Right renal cortex interstitium (tissue), 3 donors: ENCODE data around the gene SLC1A6. TPM values are rescaled to one million over a fixed set of nuclear protein-coding genes. Genes with fewer than 3 reads are reported as not detected.
"Not testable (repeated sequence)": the region's sequence is repeated elsewhere in the genome, so short reads cannot be mapped to it uniquely, and the experiment has no call there.

Experiments
- DNase-seq, 3 donors: peaks; one replicate each; pipeline ENCODE4 v3.0.0-alpha.2; 2013; ENCODE audit warnings: low read depth in 3 of 3, low spot score in 2 of 3
- polyA plus RNA-seq, 3 donors: library from polyadenylated mRNA; unstranded; fragments of 120-200 nt; gene quantifications; one replicate each; pipeline ENCODE4 v1.2.1, GENCODE V29; 2013; ENCODE audit not compliant: insufficient read length in 3 of 3

SLC1A6 gene
- polyA plus RNA-seq, 3 donors = 0.39 to 0.51 (median 0.47) TPM

- DNase-seq = no peak
These were observed 20.4 kb downstream of the SLC1A6 start for GRCh38 chr19:14959263-14959662.

- no peak for DNase-seq
These were observed 22.2 kb downstream of the SLC1A6 start for GRCh38 chr19:14957464-14957863.

- DNase-seq = no peak
These were observed 25.5 kb downstream of the SLC1A6 start for GRCh38 chr19:14954071-14954655.

GRCh38 chr19:14952767-14953166, 26.9 kb downstream of the SLC1A6 start:
- no peak for DNase-seq

GRCh38 chr19:14950421-14950820, 29.2 kb downstream of the SLC1A6 start:
- DNase-seq = no peak

GRCh38 chr19:14949876-14950275, 29.8 kb downstream of the SLC1A6 start:
- no peak for DNase-seq

GRCh38 chr19:14949413-14949812, 30.3 kb downstream of the SLC1A6 start:
- DNase-seq = not testable (repeated sequence)

- DNase-seq = no peak
These were observed 35.2 kb downstream of the SLC1A6 start for GRCh38 chr19:14944456-14944855.

GRCh38 chr19:14943601-14944000, 36.1 kb downstream of the SLC1A6 start:
- DNase-seq = no peak

- no peak for DNase-seq
These were observed 38.5 kb downstream of the SLC1A6 start, which contains the start of gene OR7C2 for GRCh38 chr19:14941189-14941588. Gene OR7C2, plus strand, starts transcription at chr19:14941489. Its CDS starts 0 bp downstream, at chr19:14941489.

GRCh38 chr19:14940266-14940665, 39.4 kb downstream of the SLC1A6 start:
- DNase-seq = no peak

- no peak for DNase-seq
These were observed 46.2 kb downstream of the SLC1A6 start for GRCh38 chr19:14933506-14933905.

- no peak for DNase-seq
These were observed 62.8 kb downstream of the SLC1A6 start for GRCh38 chr19:14916848-14917247.

- no peak for DNase-seq
These were observed 64.5 kb downstream of the SLC1A6 start for GRCh38 chr19:14915116-14915515.

GRCh38 chr19:14906711-14907110, 73.0 kb downstream of the SLC1A6 start:
- no peak for DNase-seq

- no peak for DNase-seq
These were observed 77.9 kb downstream of the SLC1A6 start for GRCh38 chr19:14901675-14902260.

Other genes starting within 250 kb of the SLC1A6 start
- gene ADGRE2, start 201.3 kb downstream of the SLC1A6 start, polyA plus RNA-seq = under 1 TPM; 0.32 to 0.40 (median 0.40) TPM
- under 1 TPM in 2 of 3 donors, not detected in 1; 0.03 TPM for gene OR7A5, start 144.7 kb downstream of the SLC1A6 start, polyA plus RNA-seq
- gene OR7C1, start 144.7 kb downstream of the SLC1A6 start, polyA plus RNA-seq = under 1 TPM; 0.08 to 0.17 (median 0.10) TPM
- not detected for gene OR7A10, start 130.9 kb downstream of the SLC1A6 start, polyA plus RNA-seq
- gene OR7A17, start 93.7 kb downstream of the SLC1A6 start, polyA plus RNA-seq = not detected
- gene OR7C2, start 38.4 kb downstream of the SLC1A6 start, polyA plus RNA-seq = not detected
- gene CASP14, start 69.6 kb upstream of the SLC1A6 start, polyA plus RNA-seq = not detected
- under 1 TPM; 0.03 to 0.04 (median 0.03) TPM for gene OR1I1, start 102.3 kb upstream of the SLC1A6 start, polyA plus RNA-seq
- 10 to 100 TPM; 14.4 to 16.5 (median 15.2) TPM for gene SYDE1, start 127.5 kb upstream of the SLC1A6 start, polyA plus RNA-seq
- gene NOTCH3, start 221.1 kb upstream of the SLC1A6 start, polyA plus RNA-seq = 100 to 1,000 TPM in 1 of 3 donors, 10 to 100 TPM in 2; 90.9 to 103 (median 96.0) TPM